GM19240 (cell line): Measurements from ENCODE around the gene MRTFA.

Experiments used
- DNase-seq: peaks from one replicate; pipeline ENCODE4 v3.0.0; 2011; ENCODE audit warnings: low spot score; ENCODE audit not compliant: insufficient read length

The MRTFA gene

GRCh38 chr22:40414311-40414710 lies 222.2 kb downstream of the MRTFA start:
- no peak for DNase-seq

- DNase-seq = no peak
Observed at GRCh38 chr22:40413873-40414272, 222.6 kb downstream of the MRTFA start.

GRCh38 chr22:40412441-40412840 lies 224.1 kb downstream of the MRTFA start:
- peak; percentile 67 for DNase-seq

GRCh38 chr22:40411506-40411861 lies 225.0 kb downstream of the MRTFA start:
- DNase-seq = no peak

- DNase-seq = no peak
Observed at GRCh38 chr22:40410731-40411505, 225.6 kb downstream of the MRTFA start.

GRCh38 chr22:40410272-40410671 lies 226.2 kb downstream of the MRTFA start:
- no peak for DNase-seq

GRCh38 chr22:40409613-40410113 lies 226.9 kb downstream of the MRTFA start:
- no peak for DNase-seq

- no peak for DNase-seq
Observed at GRCh38 chr22:40408718-40409612, 227.6 kb downstream of the MRTFA start.

- no peak for DNase-seq
Observed at GRCh38 chr22:40407831-40408717, 228.4 kb downstream of the MRTFA start.

- DNase-seq = no peak
Observed at GRCh38 chr22:40407021-40407761, 229.3 kb downstream of the MRTFA start.

- no peak for DNase-seq
Observed at GRCh38 chr22:40406063-40406890, 230.2 kb downstream of the MRTFA start.

- no peak for DNase-seq
Observed at GRCh38 chr22:40405178-40406062, 231.1 kb downstream of the MRTFA start.

GRCh38 chr22:40404251-40405177 lies 232.0 kb downstream of the MRTFA start:
- no peak for DNase-seq

GRCh38 chr22:40403651-40404050 lies 232.9 kb downstream of the MRTFA start:
- DNase-seq = no peak

GRCh38 chr22:40403141-40403540 lies 233.4 kb downstream of the MRTFA start:
- no peak for DNase-seq

GRCh38 chr22:40401981-40402406 lies 234.5 kb downstream of the MRTFA start:
- no peak for DNase-seq

- no peak for DNase-seq
Observed at GRCh38 chr22:40401532-40401931, 235.0 kb downstream of the MRTFA start.

GRCh38 chr22:40400159-40400558 lies 236.4 kb downstream of the MRTFA start:
- peak; percentile 57 for DNase-seq
